Endothelial cell of umbilical vein (primary cell): Measurements from ENCODE around the gene NEO1.

Experiments used
- CTCF ChIP-seq, 2 donors: IDR thresholded peaks; 1 replicate in 1 of 2; 2 replicates in 1 of 2; pipeline ENCODE4 v1.5.1; 2011; ENCODE audit warnings: low read length in 2 of 2, mild to moderate bottlenecking in 2 of 2, moderate library complexity in 2 of 2, control low read depth in 1 of 2, inconsistent platforms in 1 of 2, low read depth in 1 of 2; ENCODE audit not compliant: insufficient read depth in 1 of 2; ENCODE audit errors: extremely low read depth in 1 of 2
- EZH2 ChIP-seq: IDR thresholded peaks from 2 replicates; pipeline ENCODE4 v1.6.1; 2012; ENCODE audit warnings: borderline replicate concordance, low read depth, mild to moderate bottlenecking, moderate library complexity, low read length, inconsistent platforms; ENCODE audit not compliant: severe bottlenecking
- JUN ChIP-seq: IDR thresholded peaks from 2 replicates; pipeline ENCODE4 v1.6.1; 2011; ENCODE audit warnings: borderline replicate concordance, low read depth; ENCODE audit not compliant: insufficient read length, insufficient read depth
- POLR2A ChIP-seq: IDR thresholded peaks from 2 replicates; pipeline ENCODE4 v1.6.1; 2012; ENCODE audit warnings: low read depth, mild to moderate bottlenecking, control low read depth, low read length
- POLR2AphosphoS5 ChIP-seq: IDR thresholded peaks from 2 replicates; pipeline ENCODE4 v1.6.1; 2012; ENCODE audit warnings: low read depth, mild to moderate bottlenecking, control low read depth, low read length, moderate library complexity; ENCODE audit not compliant: insufficient read depth

- no peak for TF ChIP-seq CTCF (IDR thresholded peaks at IDR 0.05; ENCODE audit: extremely low read depth in 1 of 2, insufficient read depth in 1 of 2, low read depth in 1 of 2, low read length in 2 of 2)
- no peak for TF ChIP-seq EZH2
- no peak for TF ChIP-seq POLR2A
- no peak for TF ChIP-seq POLR2AphosphoS5
- no peak for TF ChIP-seq JUN
Observed at GRCh38 chr15:73318463-73319351, 266.4 kb downstream of the NEO1 start.
